Left lung (tissue), 10 donors: Measurements from ENCODE around the gene MEI4. TPM values are rescaled to one million over a fixed set of nuclear protein-coding genes. Genes with fewer than 3 reads are reported as not detected.

Source experiments
- ATAC-seq: fragments of 200-7000 bp; cut with Tn5 transposase; one replicate; pipeline ENCODE4 v1.9.1; 2020; ENCODE audit warnings: moderate library complexity
- DNase-seq, 4 donors: peaks; one replicate each; pipeline ENCODE4 v3.0.0-alpha.2; 2013 to 2020
- H3K27ac ChIP-seq, 2 donors: fragments of 200-600 bp; sonication (generic) in 1 of 2; one replicate each; pipeline versions ENCODE4 v1.5.0 to v1.8.0; 2020 to 2021
- H3K27me3 ChIP-seq, 2 donors: fragments of 200-600 bp; sonication (generic) in 1 of 2; one replicate each; pipeline versions ENCODE4 v1.5.0 to v1.8.0; 2020 to 2021
- H3K36me3 ChIP-seq, 2 donors: fragments of 200-600 bp; sonication (generic) in 1 of 2; one replicate each; pipeline versions ENCODE4 v1.5.0 to v1.8.0; 2020 to 2021
- H3K4me1 ChIP-seq, 2 donors: fragments of 200-600 bp; one replicate each; pipeline ENCODE4 v1.8.0; 2021
- H3K4me3 ChIP-seq, 2 donors: fragments of 200-600 bp; sonication (generic) in 1 of 2; one replicate each; pipeline versions ENCODE4 v1.5.0 to v1.8.0; 2020 to 2021; ENCODE audit warnings: mild to moderate bottlenecking in 1 of 2
- H3K9me3 ChIP-seq, 2 donors: fragments of 200-600 bp; sonication (generic) in 1 of 2; one replicate each; pipeline versions ENCODE4 v1.5.0 to v1.8.0; 2020 to 2021
- CTCF ChIP-seq, 2 donors: fragments of 200-600 bp; sonication (generic) in 1 of 2; IDR thresholded peaks; one replicate each; pipeline versions ENCODE4 v1.5.0 to v1.8.0; 2021; ENCODE audit warnings: antibody characterized with exemption in 2 of 2
- intact Hi-C, 2 donors: fragments of 100-400 bp; cut with DNase I; formaldehyde crosslinking; loops; one replicate each; pipeline versions ENCODE4 v1.11.2 to v1.14.2; 2022
- polyA plus RNA-seq, 6 donors: library from polyadenylated mRNA; unstranded; fragments of 120-200 nt; gene quantifications; one replicate each; pipeline ENCODE4 v1.2.1, GENCODE V29; 2013; ENCODE audit not compliant: insufficient read length in 6 of 6
- total RNA-seq, 2 donors: library from RNA; stranded (reverse); fragmentation: NEBNext Ultra II Directional; extraction: Animal tissue kit (Norgen Biotek cat#: 25700); gene quantifications; one replicate each; pipeline ENCODE4 v1.2.1, GENCODE V29; 2021
- donor health status: DM: no; HTN: yes; CAD: no.
- donor health status: DM: no; HTN: no; CAD: no.

The MEI4 gene
- total and polyA plus RNA-seq, 8 donors, result 0.05 to 0.24 (median 0.10) TPM; not detected in 2

GRCh38 chr6:77776441-77776840 is 123.6 kb downstream of the MEI4 start:
- TF ChIP-seq CTCF (IDR thresholded peaks at IDR 0.05), result no peak
- DNase-seq, result no peak
- ATAC-seq, result no peak
- peaks cover 0 to 5% of the 10 kb centered on the region in 2 donors for H3K9me3 ChIP-seq
- no peak overlapping the region for H3K27ac ChIP-seq
- no peak overlapping the region for H3K4me3 ChIP-seq
- H3K36me3 ChIP-seq, result no peaks in the 10 kb centered on the region
- no peaks in the 10 kb centered on the region for H3K4me1 ChIP-seq
- intact Hi-C loops, result no loop called here
- H3K27me3 ChIP-seq, result no peaks in the 10 kb centered on the region

GRCh38 chr6:77778527-77778926 is 125.7 kb downstream of the MEI4 start:
- ATAC-seq, result no peak

GRCh38 chr6:77786935-77787629 is 134.2 kb downstream of the MEI4 start:
- intact Hi-C loops, result no loop called here
- peaks cover 0 to 24% of the 10 kb centered on the region in 2 donors for H3K9me3 ChIP-seq
- H3K4me1 ChIP-seq, result no peaks in the 10 kb centered on the region
- H3K27me3 ChIP-seq, result no peaks in the 10 kb centered on the region
- no peak for TF ChIP-seq CTCF (IDR thresholded peaks at IDR 0.05)
- no peaks in the 10 kb centered on the region for H3K36me3 ChIP-seq
- ATAC-seq (no peak), DNase-seq (no peak)
- H3K27ac ChIP-seq, result no peak overlapping the region
- H3K4me3 ChIP-seq, result no peak overlapping the region

More at GRCh38 chr6:77778527-77778926, 125.7 kb downstream of the MEI4 start:
- no peaks in the 10 kb centered on the region for H3K4me1 ChIP-seq
- no peak overlapping the region for H3K27ac ChIP-seq
- no peak for DNase-seq
- intact Hi-C loops, result no loop called here
- no peak overlapping the region for H3K4me3 ChIP-seq
- H3K9me3 ChIP-seq, result peaks cover 0 to 3% of the 10 kb centered on the region in 2 donors
- TF ChIP-seq CTCF (IDR thresholded peaks at IDR 0.05), result no peak
- no peaks in the 10 kb centered on the region for H3K27me3 ChIP-seq
- H3K36me3 ChIP-seq, result no peaks in the 10 kb centered on the region

GRCh38 chr6:77796824-77797809 is 144.3 kb downstream of the MEI4 start:
- Histone ChIP-seq H3K4me3 (no peak overlapping the region), H3K27me3 (no peaks in the 10 kb centered on the region), H3K9me3 (peaks cover 0 to 37% of the 10 kb centered on the region in 2 donors), H3K4me1 (no peaks in the 10 kb centered on the region), H3K36me3 (no peaks in the 10 kb centered on the region), H3K27ac (no peak overlapping the region)
- no peak for DNase-seq
- TF ChIP-seq CTCF (IDR thresholded peaks at IDR 0.05), result no peak
- intact Hi-C loops, result no loop called here
- no peak for ATAC-seq

GRCh38 chr6:77812304-77812703 is 159.5 kb downstream of the MEI4 start:
- intact Hi-C loops, result no loop called here
- Histone ChIP-seq H3K27ac (no peak overlapping the region), H3K27me3 (no peaks in the 10 kb centered on the region), H3K4me1 (no peaks in the 10 kb centered on the region), H3K9me3 (no peaks in the 10 kb centered on the region), H3K4me3 (no peak overlapping the region), H3K36me3 (no peaks in the 10 kb centered on the region)
- no peak for ATAC-seq
- no peak for DNase-seq
- no peak for TF ChIP-seq CTCF (IDR thresholded peaks at IDR 0.05)
